ENCODE results near the gene KLK4. TPM values are rescaled to one million over a fixed set of nuclear protein-coding genes. Genes with fewer than 3 reads are reported as not detected.

KLK4 gene
- total RNA-seq, 2 donors from 2014 or later, result not detected

GRCh38 chr19:50928831-50929230, 17.6 kb upstream of the KLK4 start:
- Mint-ChIP-seq H3K9me3 (no peaks in the 10 kb centered on the region), H3K4me3 (no peak overlapping the region), H3K4me1 (ENCODE audit: low read depth in 2 of 2) (peaks cover 0 to 8% of the 10 kb centered on the region in 2 donors), H3K27me3 (peaks cover 28 to 51% of the 10 kb centered on the region in 2 donors), H3K27ac (no peak overlapping the region), H3K36me3 (no peaks in the 10 kb centered on the region)
- DNase-seq (ENCODE audit: low spot score) (no peak), ATAC-seq (no peak)

- ATAC-seq (no peak), DNase-seq (ENCODE audit: low spot score) (no peak)
- Mint-ChIP-seq H3K4me1 (ENCODE audit: low read depth in 2 of 2) (peaks cover 9 to 17% of the 10 kb centered on the region in 2 donors), H3K4me3 (no peak overlapping the region), H3K27me3 (peaks cover 30 to 42% of the 10 kb centered on the region in 2 donors), H3K27ac (no peak overlapping the region), H3K36me3 (no peaks in the 10 kb centered on the region), H3K9me3 (no peaks in the 10 kb centered on the region)
Measured at GRCh38 chr19:50926144-50926543, 14.9 kb upstream of the KLK4 start.

- DNase-seq (ENCODE audit: low spot score) (no peak), ATAC-seq (no peak)
- Mint-ChIP-seq H3K27me3 (peaks cover 27 to 39% of the 10 kb centered on the region in 2 donors), H3K4me1 (ENCODE audit: low read depth in 2 of 2) (peaks cover 9 to 13% of the 10 kb centered on the region in 2 donors), H3K36me3 (no peaks in the 10 kb centered on the region), H3K4me3 (no peak overlapping the region), H3K27ac (no peak overlapping the region), H3K9me3 (no peaks in the 10 kb centered on the region)
Measured at GRCh38 chr19:50925734-50926133, 14.5 kb upstream of the KLK4 start.

GRCh38 chr19:50924586-50924985, 13.4 kb upstream of the KLK4 start:
- Mint-ChIP-seq H3K36me3 (no peaks in the 10 kb centered on the region), H3K9me3 (no peaks in the 10 kb centered on the region), H3K4me1 (ENCODE audit: low read depth in 2 of 2) (peaks cover 9% of the 10 kb centered on the region in 2 donors), H3K4me3 (no peak overlapping the region), H3K27ac (no peak overlapping the region), H3K27me3 (peaks cover 24 to 39% of the 10 kb centered on the region in 2 donors)
- ATAC-seq (no peak), DNase-seq (ENCODE audit: low spot score) (no peak)

GRCh38 chr19:50922317-50922853, 11.2 kb upstream of the KLK4 start:
- peak; percentile 83 for DNase-seq (ENCODE audit: low spot score)
- H3K4me3 Mint-ChIP-seq, result no peak overlapping the region
- no peaks in the 10 kb centered on the region for H3K9me3 Mint-ChIP-seq
- H3K36me3 Mint-ChIP-seq, result no peaks in the 10 kb centered on the region
- peaks cover 9% of the 10 kb centered on the region in 2 donors for H3K4me1 Mint-ChIP-seq (ENCODE audit: low read depth in 2 of 2)
- peaks cover 27 to 36% of the 10 kb centered on the region in 2 donors for H3K27me3 Mint-ChIP-seq
- ATAC-seq, result peak; percentile 93 to 94
- no peak overlapping the region for H3K27ac Mint-ChIP-seq

- peaks cover 30 to 34% of the 10 kb centered on the region in 2 donors for H3K27me3 Mint-ChIP-seq
- ATAC-seq, result peak in 1 of 2 donors; percentile 43
- DNase-seq (ENCODE audit: low spot score), result no peak
- H3K9me3 Mint-ChIP-seq, result no peaks in the 10 kb centered on the region
- peaks cover 9% of the 10 kb centered on the region in 2 donors for H3K4me1 Mint-ChIP-seq (ENCODE audit: low read depth in 2 of 2)
- H3K4me3 Mint-ChIP-seq, result no peak overlapping the region
- no peaks in the 10 kb centered on the region for H3K36me3 Mint-ChIP-seq
- H3K27ac Mint-ChIP-seq, result no peak overlapping the region
Measured at GRCh38 chr19:50921426-50922316, 10.5 kb upstream of the KLK4 start.

- Mint-ChIP-seq H3K9me3 (no peaks in the 10 kb centered on the region), H3K4me3 (no peak overlapping the region), H3K27me3 (peaks cover 23 to 30% of the 10 kb centered on the region in 2 donors), H3K4me1 (ENCODE audit: low read depth in 2 of 2) (no peaks in the 10 kb centered on the region), H3K36me3 (no peaks in the 10 kb centered on the region), H3K27ac (no peak overlapping the region)
- DNase-seq (ENCODE audit: low spot score), result no peak
- no peak for ATAC-seq
Measured at GRCh38 chr19:50916069-50916468, 4.9 kb upstream of the KLK4 start.

- no peak overlapping the region for H3K4me3 Mint-ChIP-seq
- H3K9me3 Mint-ChIP-seq, result no peaks in the 10 kb centered on the region
- ATAC-seq (peak; percentile 55 to 57), DNase-seq (ENCODE audit: low spot score) (no peak)
- H3K4me1 Mint-ChIP-seq (ENCODE audit: low read depth in 2 of 2), result peaks cover 0 to 7% of the 10 kb centered on the region in 2 donors
- no peaks in the 10 kb centered on the region for H3K36me3 Mint-ChIP-seq
- no peak overlapping the region for H3K27ac Mint-ChIP-seq
- H3K27me3 Mint-ChIP-seq, result peaks cover 36 to 37% of the 10 kb centered on the region in 2 donors
Measured at GRCh38 chr19:50912727-50913716, 1.8 kb upstream of the KLK4 start.

GRCh38 chr19:50912102-50912599, 956 bp upstream of the KLK4 start:
- no peak overlapping the region for H3K27ac Mint-ChIP-seq
- no peaks in the 10 kb centered on the region for H3K36me3 Mint-ChIP-seq
- peaks cover 40 to 44% of the 10 kb centered on the region in 2 donors for H3K27me3 Mint-ChIP-seq
- no peaks in the 10 kb centered on the region for H3K9me3 Mint-ChIP-seq
- H3K4me1 Mint-ChIP-seq (ENCODE audit: low read depth in 2 of 2), result peaks cover 0 to 8% of the 10 kb centered on the region in 2 donors
- ATAC-seq (no peak), DNase-seq (ENCODE audit: low spot score) (no peak)
- no peak overlapping the region for H3K4me3 Mint-ChIP-seq

GRCh38 chr19:50910722-50911121, 473 bp downstream of the KLK4 start:
- Mint-ChIP-seq H3K4me3 (no peak overlapping the region), H3K4me1 (ENCODE audit: low read depth in 2 of 2) (peaks cover 0 to 8% of the 10 kb centered on the region in 2 donors), H3K36me3 (no peaks in the 10 kb centered on the region), H3K27me3 (peaks cover 47 to 53% of the 10 kb centered on the region in 2 donors), H3K9me3 (no peaks in the 10 kb centered on the region), H3K27ac (no peak overlapping the region)
- ATAC-seq (no peak), DNase-seq (ENCODE audit: low spot score) (no peak)

GRCh38 chr19:50909240-50910070, 1.7 kb downstream of the KLK4 start:
- H3K36me3 Mint-ChIP-seq, result no peaks in the 10 kb centered on the region
- DNase-seq (ENCODE audit: low spot score) (no peak), ATAC-seq (peak; percentile 51 to 71)
- no peaks in the 10 kb centered on the region for H3K9me3 Mint-ChIP-seq
- H3K4me3 Mint-ChIP-seq, result no peak overlapping the region
- peaks cover 0 to 8% of the 10 kb centered on the region in 2 donors for H3K4me1 Mint-ChIP-seq (ENCODE audit: low read depth in 2 of 2)
- peaks cover 48 to 58% of the 10 kb centered on the region in 2 donors for H3K27me3 Mint-ChIP-seq
- no peak overlapping the region for H3K27ac Mint-ChIP-seq

GRCh38 chr19:50908336-50908735, 2.9 kb downstream of the KLK4 start:
- DNase-seq (ENCODE audit: low spot score) (no peak), ATAC-seq (peak in 1 of 2 donors; percentile 17)
- Mint-ChIP-seq H3K4me1 (ENCODE audit: low read depth in 2 of 2) (peaks cover 0 to 8% of the 10 kb centered on the region in 2 donors), H3K36me3 (no peaks in the 10 kb centered on the region), H3K27ac (no peak overlapping the region), H3K4me3 (no peak overlapping the region), H3K9me3 (no peaks in the 10 kb centered on the region), H3K27me3 (peaks cover 50 to 58% of the 10 kb centered on the region in 2 donors)
